HEK293 (cell line): ENCODE data around the gene KIFC1.

Experiments
- HOXC10 ChIP-seq: sonication (generic); formaldehyde crosslinking; IDR thresholded peaks from 2 replicates; pipeline ENCODE4 v1.8.1; 2023; ENCODE audit warnings: mild to moderate bottlenecking, missing genetic modification reagents
- IKZF3 ChIP-seq: fragments of 450-650 bp; IDR thresholded peaks from 2 replicates; pipeline ENCODE4 v1.5.0; 2018; ENCODE audit warnings: missing biosample characterization, mild to moderate bottlenecking, missing genetic modification characterization, moderate library complexity
- KLF10 ChIP-seq: fragments of 450-650 bp; IDR thresholded peaks from 2 replicates; pipeline ENCODE4 v1.5.1; 2018; ENCODE audit warnings: missing biosample characterization, mild to moderate bottlenecking, missing genetic modification characterization
- KLF9 ChIP-seq: fragments of 450-650 bp; formaldehyde crosslinking; IDR thresholded peaks from 2 replicates; pipeline ENCODE4 v1.5.1; 2016; ENCODE audit warnings: missing biosample characterization, missing genetic modification characterization, low read depth
- PBX3 ChIP-seq: sonication (generic); formaldehyde crosslinking; IDR thresholded peaks from 2 replicates; pipeline ENCODE4 v1.8.1; 2022; ENCODE audit warnings: mild to moderate bottlenecking, moderate library complexity, missing genetic modification reagents
- PRDM10 ChIP-seq: fragments of 450-650 bp; formaldehyde crosslinking; IDR thresholded peaks from 2 replicates; pipeline ENCODE4 v1.5.1; 2016; ENCODE audit warnings: missing biosample characterization, missing genetic modification characterization
- REST ChIP-seq: fragments of 450-650 bp; formaldehyde crosslinking; IDR thresholded peaks from 2 replicates; pipeline ENCODE4 v1.5.1; 2016; ENCODE audit warnings: missing biosample characterization, missing genetic modification characterization
- SP7 ChIP-seq: fragments of 450-650 bp; formaldehyde crosslinking; IDR thresholded peaks from 2 replicates; pipeline ENCODE4 v1.5.1; 2016; ENCODE audit warnings: missing biosample characterization, missing genetic modification characterization
- ZBTB10 ChIP-seq: fragments of 450-650 bp; formaldehyde crosslinking; IDR thresholded peaks from 2 replicates; pipeline ENCODE4 v1.5.1; 2016; ENCODE audit warnings: missing biosample characterization, missing genetic modification characterization
- ZBTB17 ChIP-seq: fragments of 450-650 bp; formaldehyde crosslinking; IDR thresholded peaks from 2 replicates; pipeline ENCODE4 v1.5.1; 2016; ENCODE audit warnings: missing biosample characterization, missing genetic modification characterization
- ZNF114 ChIP-seq: fragments of 450-650 bp; formaldehyde crosslinking; IDR thresholded peaks from 2 replicates; pipeline ENCODE4 v1.5.0; 2017; ENCODE audit warnings: missing biosample characterization, missing genetic modification characterization
- ZNF138 ChIP-seq: fragments of 450-650 bp; formaldehyde crosslinking; IDR thresholded peaks from 2 replicates; pipeline ENCODE4 v1.5.1; 2016; ENCODE audit warnings: missing biosample characterization, missing genetic modification characterization, borderline replicate concordance
- ZNF16 ChIP-seq: fragments of 450-650 bp; formaldehyde crosslinking; IDR thresholded peaks from 2 replicates; pipeline ENCODE4 v1.5.1; 2016; ENCODE audit warnings: low read depth, missing biosample characterization, missing genetic modification characterization
- ZNF2 ChIP-seq: fragments of 450-650 bp; formaldehyde crosslinking; IDR thresholded peaks from 2 replicates; pipeline ENCODE4 v1.5.1; 2016; ENCODE audit warnings: missing biosample characterization, missing genetic modification characterization
- ZNF311 ChIP-seq: fragments of 450-650 bp; formaldehyde crosslinking; IDR thresholded peaks from 2 replicates; pipeline ENCODE4 v1.5.1; 2017; ENCODE audit warnings: missing biosample characterization, missing genetic modification characterization, borderline replicate concordance
- ZNF335 ChIP-seq: fragments of 450-650 bp; formaldehyde crosslinking; conservative IDR thresholded peaks from 2 replicates; pipeline ENCODE4 v1.5.1; 2016; ENCODE audit warnings: missing biosample characterization, missing genetic modification characterization
- ZNF341 ChIP-seq: fragments of 450-650 bp; formaldehyde crosslinking; IDR thresholded peaks from 2 replicates; pipeline ENCODE4; 2016; ENCODE audit warnings: low read depth, missing biosample characterization, missing genetic modification characterization
- ZNF362 ChIP-seq: fragments of 450-650 bp; formaldehyde crosslinking; IDR thresholded peaks from 2 replicates; pipeline ENCODE4 v1.5.1; 2016; ENCODE audit warnings: missing biosample characterization, missing genetic modification characterization
- ZNF426 ChIP-seq: fragments of 450-650 bp; formaldehyde crosslinking; IDR thresholded peaks from 2 replicates; pipeline ENCODE4 v1.5.1; 2017; ENCODE audit warnings: missing biosample characterization, missing genetic modification characterization, mild to moderate bottlenecking, inconsistent platforms, moderate library complexity
- ZNF629 ChIP-seq: fragments of 450-650 bp; formaldehyde crosslinking; IDR thresholded peaks from 2 replicates; pipeline ENCODE4 v1.5.1; 2017; ENCODE audit warnings: missing biosample characterization, missing genetic modification characterization
- ZNF692 ChIP-seq: fragments of 450-650 bp; formaldehyde crosslinking; IDR thresholded peaks from 2 replicates; pipeline ENCODE4 v1.5.1; 2016; ENCODE audit warnings: missing biosample characterization, missing genetic modification characterization
- ZSCAN4 ChIP-seq: fragments of 450-650 bp; formaldehyde crosslinking; IDR thresholded peaks from 2 replicates; pipeline ENCODE4 v1.5.1; 2017; ENCODE audit warnings: missing biosample characterization, missing genetic modification characterization
- ZXDB ChIP-seq: fragments of 450-650 bp; formaldehyde crosslinking; IDR thresholded peaks from 2 replicates; pipeline ENCODE4 v1.5.1; 2016; ENCODE audit warnings: missing biosample characterization, missing genetic modification characterization

Gene KIFC1

GRCh38 chr6:33454009-33454946 is 62.7 kb downstream of the KIFC1 start, which contains the start of gene ZBTB9 (continued):
- TF ChIP-seq ZNF692 (tag by site-specific recombination): peak; percentile 29; the same call in 1 of the 2 replicates
- TF ChIP-seq REST (tag by site-specific recombination): peak; percentile 27; the same call in 1 of the 2 replicates
- peak; percentile 96 for TF ChIP-seq KLF9
- TF ChIP-seq HOXC10: no peak
- no peak for TF ChIP-seq ZSCAN4
- 0 out of 2 replicates have a peak, but pooled peaks have one; percentile 53 for TF ChIP-seq ZNF629
- TF ChIP-seq ZNF2: peak; percentile 86; the same call in 1 of the 2 replicates
- TF ChIP-seq ZXDB (tag by site-specific recombination): peak; percentile 65
- TF ChIP-seq ZNF426 (tag by site-specific recombination): no peak
- TF ChIP-seq ZBTB10 (tag by site-specific recombination): no peak; the same call in 1 of the 2 replicates
- no peak for TF ChIP-seq IKZF3 (tag by site-specific recombination)
- peak; percentile 73; the same call in 1 of the 2 replicates for TF ChIP-seq PRDM10 (tag by site-specific recombination)
- TF ChIP-seq ZBTB17 (tag by site-specific recombination): peak; percentile 83
- TF ChIP-seq PBX3: peak; percentile 61; the same call in 1 of the 2 replicates
- peak; percentile 79 for TF ChIP-seq SP7 (tag by site-specific recombination)
- no peak for TF ChIP-seq ZNF114 (tag by site-specific recombination)
- TF ChIP-seq ZNF341 (tag by site-specific recombination): peak; percentile 98
- TF ChIP-seq ZNF138: no peak
- peak; percentile 87 for TF ChIP-seq ZNF335 (tag by site-specific recombination)
- no peak for TF ChIP-seq ZNF362 (tag by site-specific recombination)
- TF ChIP-seq ZNF16 (tag by site-specific recombination): no peak
- TF ChIP-seq KLF10 (tag by site-specific recombination): peak; percentile 42
- TF ChIP-seq ZNF311 (tag by site-specific recombination): no peak
